Lung microvascular endothelial cell (primary cell): ENCODE measurements around the gene SKI. TPM values are rescaled to one million over a fixed set of nuclear protein-coding genes. Genes with fewer than 3 reads are reported as not detected.

Source experiments
- DNase-seq, 2 donors: peaks; one replicate each; pipeline versions ENCODE4 v3.0.0 to v3.0.0-alpha.2; 2010; ENCODE audit warnings: low read depth in 2 of 2
- total RNA-seq: library from RNA; depleted of rRNA; stranded (reverse); fragments of >200 nt; gene quantifications from 2 replicates; pipeline ENCODE4 v1.2.1, GENCODE V29; 2014

The SKI gene
- total RNA-seq, 1 donor from 2014 or later: 18.3 TPM

GRCh38 chr1:2209400-2210083 is 18.6 kb upstream of the SKI start:
- DNase-seq: no peak

- no peak for DNase-seq
Observed at GRCh38 chr1:2210084-2210653, 17.9 kb upstream of the SKI start.

- no peak for DNase-seq
Observed at GRCh38 chr1:2210786-2211185, 17.3 kb upstream of the SKI start.

- DNase-seq: no peak
Observed at GRCh38 chr1:2212274-2212531, 15.9 kb upstream of the SKI start.

GRCh38 chr1:2212532-2213491 is 15.3 kb upstream of the SKI start:
- peak; percentile 97 for DNase-seq

- DNase-seq: peak in 1 of 2 donors; percentile 81
Observed at GRCh38 chr1:2213576-2214505, 14.3 kb upstream of the SKI start.

- DNase-seq: no peak
Observed at GRCh38 chr1:2214541-2215241, 13.4 kb upstream of the SKI start.

GRCh38 chr1:2215329-2215728 is 12.8 kb upstream of the SKI start:
- DNase-seq: no peak

- DNase-seq: no peak
Observed at GRCh38 chr1:2215909-2216766, 12.0 kb upstream of the SKI start.

- no peak for DNase-seq
Observed at GRCh38 chr1:2216767-2217058, 11.4 kb upstream of the SKI start.

- no peak for DNase-seq
Observed at GRCh38 chr1:2221271-2221670, 6.8 kb upstream of the SKI start.

GRCh38 chr1:2224170-2224584 is 3.9 kb upstream of the SKI start:
- DNase-seq: no peak

- no peak for DNase-seq
Observed at GRCh38 chr1:2224631-2225428, 3.3 kb upstream of the SKI start.

- no peak for DNase-seq
Observed at GRCh38 chr1:2226525-2227345, 1.4 kb upstream of the SKI start.

- DNase-seq: peak; percentile 98 to 99
Observed at GRCh38 chr1:2227346-2228156, 568 bp upstream of the SKI start.

- no peak for DNase-seq
Observed at GRCh38 chr1:2228694-2229036, 546 bp downstream of the SKI start.

- DNase-seq: peak; percentile 66 to 74
Observed at GRCh38 chr1:2229037-2229864, 1.1 kb downstream of the SKI start.
